ENCODE results near the gene NELFB.
A peak's percentile ranks its signal among the peaks of the same experiment; 100 is the strongest.

Gene NELFB

DNA sequence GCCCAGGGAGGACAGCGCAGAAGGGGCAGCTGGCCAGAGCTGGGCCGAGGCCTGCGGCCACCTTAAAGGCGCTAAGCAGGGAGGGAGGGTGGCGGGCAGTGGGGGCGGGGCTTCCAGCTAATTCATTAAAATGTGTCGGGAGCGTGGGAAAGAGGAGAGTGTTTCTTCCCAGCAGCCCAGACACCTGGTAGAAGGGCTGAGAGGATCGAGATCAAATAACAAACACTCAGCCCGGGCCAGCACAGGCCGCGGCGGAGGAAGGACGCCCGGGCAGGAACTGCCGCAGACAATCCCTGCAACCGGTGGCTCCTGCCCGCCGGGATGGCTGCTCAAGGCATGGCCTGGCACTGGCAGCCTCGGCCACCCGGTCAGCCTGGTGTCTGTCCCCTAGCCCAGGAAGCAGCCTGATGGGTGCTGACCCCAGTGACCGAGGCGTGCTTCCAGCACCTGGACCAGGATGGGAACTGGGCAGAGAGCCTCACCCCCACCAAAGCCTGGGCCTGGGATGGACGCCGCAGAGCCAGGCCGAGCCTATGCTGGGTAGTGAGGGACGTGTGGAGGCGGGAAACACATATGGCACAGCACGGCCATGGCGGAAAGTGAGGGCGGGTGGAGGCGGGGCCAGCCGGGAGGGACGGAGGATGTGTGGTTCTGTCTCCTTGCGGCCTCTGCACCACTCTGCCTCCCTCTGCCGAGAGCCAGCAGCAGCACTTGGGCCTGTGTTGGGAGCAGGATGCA, 50.1 kb downstream of the NELFB start:
- TF ChIP-seq Cebpa-rat (IDR thresholded peaks at IDR 0.05), result no peak
- H3K27me3 ChIP-seq, result peaks cover 16 to 19% (median 16%) of the 10 kb centered on the region in 11 experiments
- peak overlapping the region; percentile 34 to 88 (median 80); a peak in 20 of 22 replicates for H3K27ac ChIP-seq

DNA sequence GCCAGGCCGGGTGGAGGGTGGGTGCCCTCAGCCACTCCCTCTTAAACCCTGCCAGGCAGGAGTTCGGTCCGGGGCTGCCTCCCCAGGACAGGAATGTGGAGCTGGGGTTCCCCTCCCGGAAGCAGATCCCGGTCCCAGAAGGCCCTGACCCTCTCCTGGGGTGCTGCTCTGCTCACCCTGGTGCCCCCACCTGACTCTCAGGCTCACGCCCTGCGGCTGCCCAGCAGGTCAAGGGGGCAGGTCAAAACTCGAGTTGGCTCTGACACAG, 50.6 kb downstream of the NELFB start:
- H3K4me2 ChIP-seq, result peak overlapping the region; percentile 96 to 100 (median 98)
- peak overlapping the region; percentile 34 to 88 (median 80); a peak in 20 of 22 replicates for H3K27ac ChIP-seq
- peaks cover 10 to 14% (median 12%) of the 10 kb centered on the region in 11 experiments for H3K27me3 ChIP-seq

More for the DNA sequence above, 50.1 kb downstream of the NELFB start:
- H3K4me3 ChIP-seq, result peak overlapping the region in 5 of 10 experiments; percentile 44 to 57 (median 47); a peak in 8 of 20 replicates
- H3K4me1 ChIP-seq, result peaks cover 60 to 90% (median 83%) of the 10 kb centered on the region in 10 experiments
- no peaks in the 10 kb centered on the region for H3K36me3 ChIP-seq
- H3K4me2 ChIP-seq, result peak overlapping the region; percentile 96 to 100 (median 98)
- peak overlapping the region in 10 of 11 experiments; percentile 45 to 81 (median 70); a peak in 18 of 22 replicates for H3K9ac ChIP-seq
- H4K20me1 ChIP-seq, result peaks cover 0 to 15% (median 10%) of the 10 kb centered on the region in 11 experiments; a peak in 17 of 22 replicates
- no peaks in the 10 kb centered on the region for H3K9me3 ChIP-seq (replicated peaks in 1 of 11)

DNA sequence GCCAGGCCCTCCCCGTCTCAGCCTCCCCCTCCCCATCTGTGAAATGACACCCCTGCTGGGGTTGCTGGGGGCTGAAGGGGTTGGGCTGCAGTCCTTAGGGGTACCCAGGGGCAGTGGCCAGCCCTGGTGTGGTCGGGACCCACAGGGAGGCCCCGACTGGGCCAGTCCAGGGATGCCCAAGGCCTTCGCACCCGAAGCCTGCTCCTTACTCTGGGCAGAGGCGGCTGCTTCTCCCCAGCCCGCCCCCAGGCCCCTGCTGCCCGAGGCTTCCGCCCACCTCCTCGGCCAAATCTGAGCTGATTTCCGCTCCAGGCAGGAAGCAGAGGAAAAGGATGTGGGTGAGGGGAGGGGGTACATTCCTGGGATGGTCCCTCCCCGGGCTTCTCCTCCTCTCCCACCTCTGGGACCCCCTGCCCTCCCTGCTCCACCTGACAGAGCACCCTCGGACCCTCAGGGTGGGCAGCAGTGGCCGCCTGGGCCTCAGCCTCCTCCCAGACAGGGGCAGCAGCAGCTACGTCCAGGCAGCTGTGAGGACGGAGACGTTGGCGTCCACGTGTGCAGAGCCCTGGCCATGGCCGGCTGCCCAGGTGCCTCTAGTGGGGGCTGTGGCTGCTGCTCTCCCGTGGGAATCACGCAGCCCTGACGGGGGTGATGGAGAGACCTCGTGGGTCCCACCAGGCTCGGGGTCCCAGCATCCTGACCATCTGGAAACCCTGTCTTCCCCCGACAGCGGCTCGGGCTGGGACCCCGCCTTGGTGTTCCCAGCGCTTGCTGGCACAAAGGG, 51.1 kb downstream of the NELFB start:
- Histone ChIP-seq H3K36me3 (no peaks in the 10 kb centered on the region), H3K4me2 (peak overlapping the region; percentile 96 to 100 (median 98)), H3K9ac (peak overlapping the region; percentile 45 to 81 (median 70); a peak in 20 of 22 replicates), H3K27me3 (peaks cover 5 to 8% (median 7%) of the 10 kb centered on the region in 11 experiments), H3K27ac (peak overlapping the region; percentile 34 to 88 (median 80); a peak in 21 of 22 replicates), H3K4me1 (peaks cover 64 to 93% (median 88%) of the 10 kb centered on the region in 10 experiments), H3K4me3 (peak overlapping the region; percentile 5 to 57 (median 44); a peak in 17 of 20 replicates), H4K20me1 (peaks cover 0 to 13% (median 5%) of the 10 kb centered on the region in 11 experiments; a peak in 16 of 22 replicates), H3K9me3 (replicated peaks in 1 of 11) (no peaks in the 10 kb centered on the region)
- TF ChIP-seq Cebpa-rat (IDR thresholded peaks at IDR 0.05), result no peak

More for the DNA sequence above, 50.6 kb downstream of the NELFB start:
- Histone ChIP-seq H4K20me1 (peaks cover 0 to 12% (median 10%) of the 10 kb centered on the region in 11 experiments; a peak in 17 of 22 replicates), H3K4me3 (peak overlapping the region in 8 of 10 experiments; percentile 10 to 57 (median 46); a peak in 15 of 20 replicates), H3K9ac (peak overlapping the region in 10 of 11 experiments; percentile 45 to 81 (median 70); a peak in 19 of 22 replicates), H3K9me3 (replicated peaks in 1 of 11) (no peaks in the 10 kb centered on the region), H3K36me3 (no peaks in the 10 kb centered on the region), H3K4me1 (peaks cover 60 to 93% (median 86%) of the 10 kb centered on the region in 10 experiments)
- TF ChIP-seq Cebpa-rat (IDR thresholded peaks at IDR 0.05), result no peak

DNA sequence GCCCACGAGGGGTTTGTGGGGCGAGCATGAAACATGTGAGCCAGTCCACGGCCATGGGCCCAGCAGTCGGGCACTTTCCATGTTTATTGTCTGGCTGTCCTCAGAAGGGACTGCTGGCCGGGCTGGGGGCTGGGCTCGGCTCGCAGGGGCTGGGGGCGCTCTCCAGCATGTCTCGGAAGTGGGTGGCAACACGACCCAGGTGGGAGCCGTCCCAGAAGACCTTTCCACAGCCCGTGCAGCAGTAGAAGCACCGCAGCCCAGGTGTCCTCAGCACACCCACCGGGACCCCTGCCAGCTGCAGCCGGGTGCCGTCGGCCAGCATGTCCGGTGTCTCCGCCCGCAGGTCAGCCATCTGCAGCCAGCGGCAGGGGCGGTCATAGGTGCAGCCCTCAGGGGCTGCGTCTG, 51.7 kb downstream of the NELFB start:
- Histone ChIP-seq H3K4me3 (peak overlapping the region in 9 of 10 experiments; percentile 5 to 57 (median 45); a peak in 14 of 20 replicates), H3K9ac (peak overlapping the region; percentile 36 to 81 (median 70); a peak in 20 of 22 replicates), H3K9me3 (replicated peaks in 1 of 11) (no peaks in the 10 kb centered on the region), H3K36me3 (no peaks in the 10 kb centered on the region), H4K20me1 (0 out of 22 replicates have a peak, but pooled peaks cover 0 to 9% (median 0%) of the 10 kb centered on the region in 11 experiments), H3K27me3 (peaks cover 0 to 2% (median under 1%) of the 10 kb centered on the region in 11 experiments; a peak in 11 of 22 replicates), H3K27ac (peak overlapping the region in 10 of 11 experiments; percentile 58 to 88 (median 80); a peak in 20 of 22 replicates), H3K4me1 (peaks cover 65 to 93% (median 88%) of the 10 kb centered on the region in 10 experiments), H3K4me2 (peak overlapping the region; percentile 96 to 100 (median 98))
- no peak for TF ChIP-seq Cebpa-rat (IDR thresholded peaks at IDR 0.05)

DNA sequence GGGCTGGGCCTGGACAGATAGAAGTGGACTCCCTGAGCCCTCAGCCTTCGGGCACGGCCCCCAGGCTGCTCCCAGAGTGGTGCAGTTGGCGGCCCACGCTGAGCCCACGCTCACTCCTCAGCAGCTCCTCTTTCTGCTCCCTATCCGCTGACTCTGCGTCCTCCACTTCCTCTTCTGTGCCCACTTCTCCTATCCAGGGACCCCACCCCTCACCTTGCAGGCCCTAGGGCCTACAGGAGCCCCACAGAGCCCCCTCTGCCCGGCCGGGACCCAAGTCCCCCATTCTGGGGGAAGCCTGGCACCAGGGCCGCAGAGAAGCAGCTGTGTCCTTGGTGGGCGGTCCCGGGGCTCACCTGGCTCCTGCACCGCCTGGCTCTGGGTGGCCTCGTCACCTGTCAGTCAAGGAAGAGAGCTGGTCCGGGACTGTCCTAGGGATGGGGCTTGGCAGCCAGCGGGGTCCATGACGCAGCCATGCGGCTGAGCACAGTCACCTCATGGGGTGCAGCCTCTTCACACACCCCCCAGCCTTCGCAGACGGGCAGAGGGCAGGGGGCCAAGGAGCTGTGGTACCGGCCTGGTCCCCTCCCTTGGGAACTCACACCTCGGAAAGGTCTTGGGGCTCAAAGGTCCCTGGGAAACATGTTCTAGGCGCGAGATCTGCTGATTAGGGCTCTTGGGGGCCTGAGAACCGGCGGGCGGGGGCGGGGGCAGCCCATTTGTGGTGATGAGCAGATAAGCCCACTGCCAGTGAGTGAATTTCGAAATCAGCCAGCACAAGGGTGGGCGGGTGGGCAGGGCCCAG, 52.3 kb downstream of the NELFB start:
- Histone ChIP-seq H3K4me1 (peaks cover 65 to 95% (median 89%) of the 10 kb centered on the region in 10 experiments), H3K9ac (peak overlapping the region; percentile 36 to 81 (median 70); a peak in 20 of 22 replicates), H3K36me3 (no peaks in the 10 kb centered on the region), H3K4me3 (peak overlapping the region in 8 of 10 experiments; percentile 5 to 57 (median 44); a peak in 14 of 20 replicates), H3K27ac (peak overlapping the region in 9 of 11 experiments; percentile 73 to 88 (median 81); a peak in 18 of 22 replicates), H3K4me2 (peak overlapping the region; percentile 96 to 100 (median 98)), H4K20me1 (0 out of 22 replicates have a peak, but pooled peaks cover 0 to 9% (median 0%) of the 10 kb centered on the region in 11 experiments), H3K9me3 (replicated peaks in 1 of 11) (no peaks in the 10 kb centered on the region), H3K27me3 (no peaks in the 10 kb centered on the region; a peak in 1 of 22 replicates)
- no peak for TF ChIP-seq Cebpa-rat (IDR thresholded peaks at IDR 0.05)

DNA sequence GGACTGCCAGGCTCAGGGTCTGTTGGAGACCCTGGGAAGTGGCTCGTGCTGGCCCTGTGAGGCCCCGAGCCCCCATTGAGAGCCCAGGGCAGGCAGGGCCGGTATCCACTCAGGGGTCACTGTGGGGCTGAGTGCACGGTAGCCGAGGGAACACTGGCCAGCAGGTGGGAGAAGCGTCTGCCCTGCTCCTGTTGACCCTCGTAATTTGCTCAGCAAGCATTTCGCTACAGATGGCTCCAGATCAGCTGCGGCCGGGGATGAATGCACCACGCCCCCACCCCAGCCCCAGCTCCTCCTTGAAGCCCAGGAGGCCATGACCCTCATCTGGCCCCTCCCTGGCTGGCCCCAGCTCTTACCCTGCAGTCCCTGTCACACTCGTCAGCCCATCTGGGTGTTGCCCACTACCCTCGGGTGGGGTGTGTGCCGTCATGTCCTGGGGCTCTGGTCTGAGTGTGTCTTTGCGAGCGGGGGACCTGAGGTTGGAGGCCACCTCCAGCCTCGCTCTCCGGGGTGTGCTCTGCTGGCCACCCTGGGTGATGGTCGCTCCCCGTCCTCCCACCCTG, 53.0 kb downstream of the NELFB start:
- Histone ChIP-seq H3K4me2 (peak overlapping the region in 9 of 11 experiments; percentile 33 to 99 (median 49); a peak in 14 of 22 replicates), H3K36me3 (no peaks in the 10 kb centered on the region), H3K4me1 (peaks cover 58 to 94% (median 84%) of the 10 kb centered on the region in 10 experiments), H4K20me1 (peaks cover 0 to 9% (median 0%) of the 10 kb centered on the region in 11 experiments; a peak in 2 of 22 replicates), H3K27me3 (no peaks in the 10 kb centered on the region), H3K27ac (peak overlapping the region in 4 of 11 experiments; percentile 32 to 54 (median 54); a peak in 6 of 22 replicates), H3K4me3 (no peak overlapping the region), H3K9me3 (replicated peaks in 1 of 11) (no peaks in the 10 kb centered on the region), H3K9ac (peak overlapping the region in 1 of 11 experiments; percentile 33; a peak in 3 of 22 replicates)
- TF ChIP-seq Cebpa-rat (IDR thresholded peaks at IDR 0.05), result no peak

DNA sequence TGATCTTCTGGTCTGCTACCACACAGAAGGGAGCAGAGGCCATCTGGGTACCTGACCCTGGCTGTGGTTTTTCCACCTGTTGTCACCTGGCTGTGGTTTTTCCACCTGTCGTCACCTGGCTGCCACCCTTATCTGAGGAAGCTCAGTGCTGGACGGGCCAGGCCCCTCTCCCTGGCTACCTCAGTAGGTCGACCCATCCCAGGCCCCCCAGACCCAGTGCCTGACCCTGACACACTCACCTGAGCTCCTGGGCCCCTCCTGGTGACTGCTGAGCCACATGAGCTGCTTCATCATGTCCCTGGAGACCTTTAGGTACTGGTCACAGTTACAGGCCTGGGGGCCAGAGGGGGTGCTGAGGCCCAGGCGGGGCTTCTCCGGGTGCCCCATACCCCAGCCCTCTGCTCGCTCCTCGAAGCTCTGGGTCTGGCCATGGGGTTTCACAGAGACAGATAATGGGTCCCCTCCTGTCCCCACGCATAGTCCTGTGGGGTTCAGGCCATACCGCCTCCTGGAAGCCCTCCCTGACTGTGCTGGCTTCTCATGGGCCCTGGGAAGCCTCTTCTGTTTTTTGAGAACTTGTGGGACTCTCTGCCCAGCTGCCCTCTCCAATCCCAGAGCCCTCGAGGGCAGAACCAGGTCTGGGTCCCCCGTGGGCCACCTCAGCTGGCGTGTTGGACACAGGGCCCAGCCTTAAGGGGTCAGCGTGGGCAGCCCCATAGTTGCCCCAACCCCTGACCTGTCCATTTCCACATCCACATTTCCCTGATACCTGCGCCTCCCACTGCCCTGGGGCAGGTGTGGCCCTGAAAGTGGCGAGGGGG, 54.5 kb downstream of the NELFB start:
- TF ChIP-seq Cebpa-rat (IDR thresholded peaks at IDR 0.05), result no peak
- H3K4me3 ChIP-seq, result no peak overlapping the region
- H3K27ac ChIP-seq, result peak overlapping the region in 6 of 11 experiments; percentile 16 to 54 (median 24); a peak in 7 of 22 replicates
- no peaks in the 10 kb centered on the region for H3K36me3 ChIP-seq
- peaks cover 44 to 92% (median 81%) of the 10 kb centered on the region in 10 experiments for H3K4me1 ChIP-seq
- no peaks in the 10 kb centered on the region for H3K27me3 ChIP-seq
- peak overlapping the region in 2 of 11 experiments; percentile 32 to 51; a peak in 2 of 22 replicates for H3K4me2 ChIP-seq
- peak overlapping the region in 1 of 11 experiments; percentile 13; a peak in 1 of 22 replicates for H3K9ac ChIP-seq
- H4K20me1 ChIP-seq, result peaks cover 0 to 9% (median 0%) of the 10 kb centered on the region in 11 experiments; a peak in 2 of 22 replicates
- H3K9me3 ChIP-seq (replicated peaks in 1 of 11), result no peaks in the 10 kb centered on the region

Data from BLaER1 treated with 17β-estradiol and CSF1 and Interleukin-3, amounts not matched to agents 10 nM and 100 nM (cell line).